GM18508 (cell line): ENCODE measurements around the gene PKNOX1.
"Not testable (repeated sequence)": the region's sequence is repeated elsewhere in the genome, so short reads cannot be mapped to it uniquely, and the experiment has no call there.

ENCODE experiments used
- ATAC-seq: cut with Tn5 transposase; IDR thresholded peaks from one replicate; pipeline ENCODE4 v1.9.1; 2021; ENCODE audit warnings: moderate number of reproducible peaks; ENCODE audit not compliant: insufficient read depth, unreplicated experiment

The PKNOX1 gene

GRCh38 chr21:43082587-43083300 lies 108.4 kb downstream of the PKNOX1 start:
- ATAC-seq, result not testable (repeated sequence)
